Measurements from ENCODE around the gene IQCM.

IQCM gene, protein sequence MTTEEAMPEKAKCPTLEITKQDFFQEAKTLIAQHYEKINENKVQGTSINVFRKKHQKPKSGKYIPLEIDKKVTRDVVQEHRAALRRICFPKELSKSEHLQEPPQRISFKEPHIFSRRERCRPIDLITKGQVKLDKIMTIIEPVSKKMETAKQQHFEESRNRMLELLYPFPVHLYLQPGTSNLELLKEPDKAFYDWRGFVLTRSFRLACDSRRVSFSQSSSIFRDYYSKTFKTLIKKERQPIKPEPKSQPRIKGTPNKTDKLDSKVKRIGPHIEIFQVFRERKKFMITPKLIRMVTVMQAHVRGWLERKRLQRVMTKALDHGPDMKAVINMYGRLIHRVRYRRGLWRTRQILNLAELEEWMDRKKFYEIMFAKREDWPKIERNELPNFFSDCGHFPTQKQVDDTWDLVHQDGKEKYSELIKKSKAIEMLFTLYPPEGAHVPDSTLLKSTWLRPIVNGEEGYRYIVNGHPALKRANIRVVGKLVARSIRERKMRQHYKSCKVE

DNA sequence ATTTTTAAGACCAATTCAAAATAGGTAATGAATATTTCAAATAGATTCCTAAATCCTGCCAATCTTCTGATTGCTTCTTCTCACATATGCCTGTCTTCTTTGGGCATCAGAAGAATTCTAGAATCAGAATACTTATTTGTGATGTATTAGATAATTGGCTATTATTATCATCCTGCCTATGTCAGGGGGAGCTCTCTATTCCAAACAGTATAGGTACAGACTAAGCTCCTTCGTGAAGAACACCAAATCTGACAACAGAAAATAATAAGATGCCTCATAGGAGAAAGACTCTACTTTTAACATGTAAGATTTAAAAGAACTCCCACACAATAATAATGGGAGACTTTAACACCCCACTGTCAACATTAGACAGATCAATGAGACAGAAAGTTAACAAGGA is at the start of gene IQCM:
Gene IQCM, minus strand, starts transcription at position 101 of the 400 bp plus-strand sequence. CDS start 73,152 bp downstream, outside the sequence.
- no peak for DNase-seq

DNA sequence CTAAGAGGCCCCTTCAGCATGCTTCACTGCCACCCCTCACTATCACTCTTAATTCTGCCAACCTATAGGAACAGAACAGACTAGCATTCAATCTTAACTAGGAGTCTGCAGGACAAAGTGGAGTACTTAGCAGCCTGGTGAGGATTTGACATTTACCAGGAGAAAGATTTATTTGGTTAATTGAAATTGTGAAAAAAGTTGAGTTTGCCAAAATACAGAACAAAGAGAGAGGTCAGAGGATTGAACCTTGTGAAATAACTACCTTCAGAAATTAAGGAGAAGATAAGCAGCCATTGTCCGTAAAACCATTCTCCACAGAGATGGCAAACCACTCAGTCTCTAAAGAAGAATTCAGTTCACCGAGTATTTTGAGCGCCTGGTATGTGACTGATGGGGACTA is 41.8 kb upstream of the IQCM start:
- DNase-seq: no peak

DNA sequence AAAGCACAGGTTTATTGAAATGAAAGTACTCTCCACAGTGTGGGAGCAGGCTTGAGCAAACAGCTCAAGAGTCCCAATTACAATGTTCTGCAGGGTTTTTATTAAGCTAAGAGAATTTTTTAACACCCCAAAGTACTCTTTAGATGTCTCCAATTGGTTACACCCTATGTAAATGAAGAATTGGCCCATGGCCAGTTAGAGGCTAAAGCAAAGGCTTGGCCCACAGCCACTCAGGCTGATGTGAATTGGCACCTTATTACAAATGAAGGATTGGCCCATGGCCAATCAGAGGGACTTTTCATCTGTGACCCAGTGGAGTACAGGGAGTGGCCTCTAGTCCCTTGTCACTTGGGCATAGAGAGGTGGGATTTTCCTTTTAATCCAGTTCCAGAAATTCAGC is 30.1 kb upstream of the IQCM start:
- no peak for DNase-seq

DNA sequence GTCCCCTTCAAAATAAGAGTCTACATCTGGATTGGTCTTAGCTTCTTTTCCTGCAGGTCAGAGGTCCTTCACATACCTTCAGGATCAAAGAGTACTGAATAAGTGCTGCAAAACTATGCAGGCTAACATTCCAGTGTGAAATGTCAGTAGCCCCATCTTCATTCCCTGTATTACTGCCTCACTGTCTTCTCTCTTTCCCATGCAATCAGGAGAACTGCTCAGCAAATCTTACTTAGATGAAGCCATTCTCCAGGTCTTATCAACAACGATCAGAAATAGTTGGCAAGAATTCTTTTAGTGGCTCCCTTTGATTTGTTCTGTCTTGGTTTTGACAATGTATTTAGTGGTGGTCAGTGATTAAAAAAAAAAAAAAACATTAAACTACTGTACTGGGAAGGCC is 26.0 kb upstream of the IQCM start:
- DNase-seq: no peak

DNA sequence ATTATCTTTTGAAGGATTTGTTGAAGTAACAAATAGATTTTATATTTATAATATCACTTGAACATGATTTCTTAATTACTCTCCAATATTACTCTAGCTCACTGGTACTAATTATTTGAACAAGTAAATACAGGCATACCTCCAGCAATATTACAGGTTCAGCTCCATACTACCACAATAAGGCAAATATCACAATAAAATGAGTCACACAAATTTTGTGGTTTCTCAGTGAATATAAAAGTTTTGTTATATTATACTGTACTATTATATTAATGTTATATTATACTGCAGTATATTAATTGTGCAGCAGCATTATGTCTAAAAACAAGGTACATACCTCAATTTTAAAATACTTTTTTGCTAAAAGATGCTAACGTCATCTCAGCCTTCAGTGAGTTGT is 22.4 kb upstream of the IQCM start:
- no peak for DNase-seq

DNA sequence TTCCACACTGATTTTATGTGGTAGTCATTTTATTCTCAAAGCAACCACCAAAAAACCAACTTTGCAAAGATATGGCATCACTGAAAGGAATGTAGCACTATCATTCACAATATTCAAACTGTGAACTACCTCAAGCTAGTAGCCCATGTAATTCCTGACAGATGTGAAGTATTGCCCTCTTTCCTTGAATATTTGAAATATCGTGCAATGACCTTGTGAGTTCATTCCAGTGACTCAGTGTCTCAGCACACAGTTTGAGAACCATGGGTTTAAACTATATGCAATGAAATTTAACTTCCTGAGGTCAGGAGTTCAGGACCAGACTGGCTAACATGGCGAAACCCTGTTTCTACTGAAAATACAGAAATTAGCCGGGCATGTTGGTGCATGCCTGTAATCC is 20.9 kb upstream of the IQCM start:
- no peak for DNase-seq

DNA sequence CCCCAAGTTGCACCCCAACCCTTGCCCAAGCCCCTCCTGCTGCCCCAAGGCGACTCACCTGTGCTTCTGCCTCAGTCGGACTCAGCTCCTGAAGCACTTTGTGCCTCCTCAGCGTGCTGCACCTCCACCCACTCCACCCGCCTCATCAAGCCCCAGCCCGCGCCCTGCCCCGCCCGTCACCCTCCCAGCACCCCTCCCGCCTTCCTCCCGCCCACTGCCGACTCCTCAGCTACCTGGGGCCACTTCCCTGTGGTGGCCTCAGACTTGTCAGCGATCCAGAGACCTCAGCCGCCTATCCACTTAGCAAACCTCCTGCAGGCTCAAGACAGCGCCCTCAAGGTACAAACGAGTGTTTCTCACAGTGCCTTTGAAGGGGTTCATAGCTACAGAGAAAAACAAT is 19.6 kb upstream of the IQCM start:
- no peak for DNase-seq

DNA sequence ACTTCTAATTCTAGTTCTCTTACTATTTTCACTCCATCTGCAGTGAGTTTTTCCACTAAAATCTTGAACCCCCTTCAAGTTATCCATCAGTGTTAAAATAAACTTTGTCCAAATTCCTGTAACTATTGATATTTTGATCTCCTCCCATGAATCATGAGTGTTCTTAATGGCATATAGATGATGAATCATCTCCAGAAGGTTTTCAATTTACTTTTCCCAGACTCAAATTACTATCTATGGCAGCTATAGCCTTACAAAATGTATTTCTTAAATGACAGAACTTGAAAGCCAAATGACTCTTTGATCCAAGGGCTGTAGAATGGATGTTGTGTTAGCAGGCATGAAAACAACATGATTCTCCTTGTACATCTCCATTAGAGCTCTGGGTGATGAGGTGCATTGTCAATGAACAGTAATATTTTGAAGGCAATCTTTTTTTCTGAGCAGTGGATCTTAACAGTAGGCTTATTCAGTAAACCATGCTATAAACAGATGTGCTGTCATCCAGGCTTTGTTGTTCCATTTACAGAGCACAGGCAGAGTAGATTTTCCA is 16.1 kb upstream of the IQCM start:
- no peak for DNase-seq

DNA sequence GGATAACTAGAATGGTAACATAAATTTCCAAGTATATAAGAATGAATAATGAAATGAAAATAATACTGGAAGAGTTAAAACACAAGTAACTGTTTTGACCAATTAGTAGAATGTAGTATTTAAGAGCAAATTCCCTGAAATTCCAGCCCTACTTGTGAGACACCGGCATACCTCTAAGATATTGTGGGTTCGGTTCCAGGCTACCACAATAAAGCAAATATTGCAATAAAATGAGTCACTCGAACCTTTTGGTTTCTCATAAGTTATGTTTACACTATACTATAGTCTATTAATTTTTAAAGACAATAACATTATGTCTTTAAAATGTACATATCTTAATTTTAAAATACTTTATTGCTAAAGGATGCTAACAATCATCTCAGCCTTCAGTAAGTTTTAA is 15.2 kb upstream of the IQCM start:
- DNase-seq: no peak

DNA sequence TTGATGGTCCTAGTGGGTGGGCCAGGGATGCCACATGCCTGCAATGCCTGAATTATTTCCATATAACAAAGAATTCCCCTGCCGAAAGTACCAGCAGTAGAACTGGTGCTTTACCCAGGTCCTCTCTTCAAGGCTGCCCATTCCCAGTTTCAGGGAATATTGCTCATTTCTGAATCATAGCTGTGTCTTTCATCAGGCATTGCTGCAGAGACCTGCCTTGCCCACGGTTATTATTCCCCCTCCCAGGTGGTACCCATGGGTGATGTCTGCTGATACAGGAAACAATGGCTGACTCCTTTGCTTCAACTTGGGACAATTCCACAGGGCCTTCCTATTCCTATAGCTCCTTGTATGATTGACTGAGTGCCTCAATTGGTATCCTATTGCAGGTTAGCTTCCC is 9.7 kb upstream of the IQCM start:
- DNase-seq: no peak

DNA sequence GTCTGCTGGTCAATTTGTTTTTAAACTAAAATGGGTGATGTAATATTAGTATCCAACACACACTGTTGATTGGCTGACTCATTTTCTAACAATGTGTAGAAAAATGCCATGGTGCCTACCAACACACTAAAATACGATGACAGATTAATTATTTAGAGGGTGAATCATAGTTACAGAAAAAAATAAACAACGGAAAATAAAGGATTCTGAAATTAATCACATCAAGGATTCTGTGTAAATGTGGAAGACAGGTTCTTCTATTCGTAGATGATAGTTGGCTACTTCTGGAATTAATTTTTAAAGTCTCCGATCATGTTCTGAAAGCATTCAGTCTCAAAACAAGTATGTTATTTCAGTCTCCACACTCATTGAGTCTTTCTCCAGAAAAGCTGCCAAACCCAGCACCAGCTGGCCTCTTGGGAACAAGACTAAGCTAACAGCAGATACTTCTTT is 8.2 kb upstream of the IQCM start:
- DNase-seq: no peak

DNA sequence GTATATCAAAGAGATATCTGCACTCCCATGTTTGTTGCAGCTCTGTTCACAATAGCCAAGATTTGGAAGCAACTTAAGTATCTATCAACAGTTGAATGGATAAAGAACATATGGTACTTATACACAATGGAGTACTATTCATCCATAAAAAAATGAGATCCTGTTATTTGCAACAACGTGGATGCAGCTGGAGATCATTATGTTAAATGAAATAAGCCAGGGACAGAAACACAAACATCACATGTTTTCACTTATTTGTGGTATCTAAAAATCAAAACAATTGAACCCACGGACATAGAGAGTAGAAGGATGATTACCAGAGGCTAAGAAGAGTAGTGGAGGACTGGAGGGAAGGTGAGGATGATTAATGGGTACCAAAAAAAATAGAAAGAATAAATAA is 14.2 kb downstream of the IQCM start:
- DNase-seq: no peak

DNA sequence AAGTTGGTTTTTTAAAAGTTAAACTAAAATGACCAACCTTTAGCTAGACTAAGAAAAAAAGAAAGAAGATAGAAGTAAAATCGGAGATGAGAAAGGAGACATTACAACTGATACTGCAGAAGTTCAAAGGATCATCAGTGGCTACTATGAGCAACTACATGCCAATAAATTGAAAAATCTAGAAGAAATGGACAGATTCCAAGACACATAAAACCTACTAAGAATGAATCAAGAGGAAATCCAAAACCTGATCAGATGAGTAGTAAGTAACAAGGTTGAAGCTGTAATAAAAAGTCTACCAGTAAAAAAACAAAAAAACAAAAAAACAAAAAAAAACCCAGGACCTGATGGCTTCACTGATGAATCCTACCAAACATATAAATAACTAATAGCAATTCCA is 16.1 kb downstream of the IQCM start:
- DNase-seq: no peak

DNA sequence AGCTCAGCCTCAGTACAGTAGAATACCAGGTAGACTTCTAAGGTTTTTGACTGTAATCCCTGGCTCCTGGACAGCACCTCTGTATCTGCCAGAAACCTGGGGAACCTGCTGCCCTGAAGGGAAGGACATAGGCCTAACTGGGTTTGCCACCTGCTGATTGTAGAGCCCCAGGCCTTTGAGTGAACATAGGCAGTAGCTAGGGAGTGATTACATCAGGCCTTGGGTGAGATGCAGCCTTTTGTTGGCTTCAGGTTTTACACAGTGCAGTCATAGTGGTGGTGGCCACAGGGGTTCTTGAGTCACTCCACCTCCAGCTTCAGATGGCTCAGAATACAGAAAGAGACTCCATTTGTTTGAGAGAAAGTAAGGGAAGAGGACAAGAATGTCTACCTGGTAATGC is 19.3 kb downstream of the IQCM start:
- DNase-seq: no peak

DNA sequence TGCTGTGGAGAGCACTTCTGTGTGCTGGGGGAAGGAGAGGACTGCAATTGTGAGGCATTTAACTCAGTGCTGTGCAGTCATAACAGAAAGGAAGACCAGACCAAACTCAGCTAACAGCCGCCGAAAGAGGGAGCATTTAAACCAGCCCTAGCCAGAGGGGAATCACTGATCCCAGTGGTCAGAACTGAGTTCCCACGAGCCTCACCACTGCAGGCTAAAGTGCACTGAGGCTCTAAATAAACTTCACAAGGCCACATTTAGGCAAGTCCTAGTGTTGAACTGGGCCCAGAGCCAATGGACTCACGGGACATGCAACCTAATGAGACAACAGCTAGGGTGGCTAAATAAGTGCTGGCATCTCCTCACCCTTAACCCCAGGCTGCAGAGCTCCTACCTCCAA is 20.4 kb downstream of the IQCM start:
- no peak for DNase-seq

DNA sequence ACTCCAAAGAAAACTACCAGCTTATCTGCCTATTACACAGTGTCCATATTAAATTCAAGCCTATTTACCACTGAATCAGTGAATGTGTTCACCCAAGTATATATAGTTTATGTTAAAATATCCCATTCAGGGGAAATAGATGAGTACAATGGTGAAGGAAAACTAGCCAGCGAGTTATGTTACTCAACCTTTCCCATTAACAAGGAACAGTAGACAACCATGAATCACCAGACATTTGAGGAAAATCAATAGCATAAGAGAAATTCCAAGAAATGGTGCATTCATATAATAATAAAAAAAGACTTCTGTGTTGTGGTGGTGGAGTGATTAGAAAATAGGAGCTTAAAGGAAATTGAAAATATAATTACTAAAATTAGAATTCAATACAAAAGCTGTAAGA is 21.3 kb downstream of the IQCM start:
- DNase-seq: no peak

DNA sequence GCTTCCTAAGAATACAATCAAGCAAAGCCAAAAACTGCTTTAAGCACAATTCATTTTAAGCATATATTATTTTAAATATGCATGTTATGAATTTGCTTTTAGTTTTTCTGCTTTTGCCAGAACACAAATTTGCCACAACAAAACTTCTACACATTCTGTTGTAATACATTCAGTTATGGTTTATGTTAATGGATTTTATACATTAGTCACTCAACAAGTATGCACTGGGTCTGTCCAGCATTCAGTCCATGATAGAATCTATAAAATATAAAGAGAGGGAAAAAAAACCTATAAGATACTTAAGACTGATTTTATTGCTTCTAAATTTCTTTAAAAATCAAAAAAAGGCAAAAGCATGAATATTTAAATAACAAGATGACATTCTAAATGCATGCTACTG is 22.2 kb downstream of the IQCM start:
- no peak for DNase-seq

DNA sequence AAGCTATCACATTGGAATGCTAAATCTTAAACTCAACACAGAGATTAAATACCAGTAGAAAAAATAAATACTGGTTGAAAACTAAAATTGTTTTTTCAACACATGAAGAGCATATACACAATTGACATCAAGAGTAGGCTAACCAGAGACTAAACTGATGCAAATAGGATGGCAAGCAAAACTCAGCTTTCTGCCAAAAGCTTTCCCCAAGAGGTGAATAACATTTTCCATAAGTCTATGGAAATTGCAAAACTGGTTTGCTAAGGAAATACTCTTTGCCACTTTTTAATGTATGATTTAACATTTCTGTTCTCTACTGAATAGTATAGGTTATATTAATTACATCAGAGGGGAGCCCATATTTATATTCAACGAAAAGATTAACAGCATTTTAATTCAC is 23.8 kb downstream of the IQCM start:
- DNase-seq: no peak

DNA sequence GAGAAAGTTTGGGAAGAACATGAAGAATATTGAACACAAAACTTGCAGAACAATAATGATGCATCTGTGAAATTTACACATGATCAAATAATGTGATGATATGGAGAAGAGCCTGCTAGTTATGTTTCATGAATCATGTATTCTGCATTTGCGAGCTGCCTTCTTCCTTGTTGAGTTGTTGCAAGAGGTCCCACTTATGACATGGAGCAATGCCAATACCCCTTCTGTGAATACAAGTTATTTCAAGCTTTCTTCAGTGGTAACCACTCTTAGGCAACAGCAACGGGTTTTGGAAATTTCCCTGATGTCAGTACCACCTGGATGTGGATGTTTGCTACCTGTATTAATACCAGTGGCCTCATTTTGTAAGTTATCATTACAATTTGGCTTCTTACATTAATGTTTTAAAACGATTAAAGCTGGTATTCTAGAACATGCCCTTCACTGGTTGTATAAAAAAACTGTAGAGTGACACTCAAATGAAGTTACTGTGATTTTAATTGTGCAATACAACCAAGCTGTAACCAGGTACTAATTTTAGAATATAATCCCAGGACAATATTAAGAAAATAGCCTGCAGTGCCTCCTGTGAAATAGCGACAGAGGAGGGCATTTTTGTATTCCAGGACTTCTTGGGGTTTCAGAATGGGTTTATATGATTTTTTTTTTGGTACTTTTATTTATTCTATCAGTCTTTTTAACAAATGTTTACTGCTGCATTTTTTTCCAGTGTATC is 25.3 kb downstream of the IQCM start:
- DNase-seq: no peak

DNA sequence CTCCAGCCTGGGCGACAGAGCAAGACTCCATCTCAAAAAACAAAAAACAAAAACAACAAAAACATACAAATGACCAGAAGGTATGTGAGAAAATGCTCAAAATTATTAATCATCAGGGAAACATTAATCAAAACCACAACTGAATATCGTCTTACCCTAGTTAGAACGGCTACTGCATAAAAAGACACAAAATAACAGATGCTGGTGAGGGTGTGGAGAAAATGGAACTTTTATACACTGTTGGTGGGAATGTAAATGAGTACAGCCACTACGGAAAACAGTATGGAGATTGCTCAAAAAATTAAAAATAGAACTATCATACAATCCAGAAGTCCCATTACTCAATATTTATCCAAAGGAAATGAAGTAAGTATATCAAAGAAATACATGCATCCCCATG is 27.3 kb downstream of the IQCM start:
- DNase-seq: no peak

DNA sequence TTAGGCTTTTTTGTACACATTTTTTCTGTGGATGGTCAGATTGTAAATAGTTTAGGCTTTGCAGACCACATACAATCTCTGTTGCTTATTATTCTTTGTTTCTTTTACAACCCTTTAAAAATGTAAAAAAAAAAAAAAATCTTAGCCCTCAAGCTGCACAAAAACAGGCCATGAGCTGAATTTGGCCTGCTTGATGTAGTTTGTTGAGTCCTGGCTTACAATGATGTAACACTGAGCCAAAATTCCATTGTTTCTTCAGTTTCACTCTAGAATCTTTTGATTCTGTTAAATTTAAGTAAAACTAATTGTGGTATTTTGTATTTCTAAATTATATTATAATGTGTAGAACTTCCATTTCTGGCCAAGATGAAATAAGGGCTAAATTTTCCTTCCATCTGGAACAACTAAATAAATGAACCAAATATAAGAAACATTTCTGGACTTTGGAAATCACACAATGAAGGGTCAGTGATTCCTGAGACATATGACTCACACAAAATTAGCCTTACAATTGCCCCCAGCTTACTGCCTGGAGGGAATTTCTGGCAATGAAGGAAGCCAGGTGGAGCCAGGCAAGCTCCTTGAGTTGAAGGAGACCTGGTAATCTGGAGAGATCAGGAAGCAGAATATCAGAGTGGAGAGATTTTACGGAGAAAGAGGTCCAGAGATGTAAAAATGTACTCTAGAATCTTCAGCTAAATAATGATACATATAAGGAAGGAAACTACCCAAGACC is 29.8 kb downstream of the IQCM start:
- no peak for DNase-seq

DNA sequence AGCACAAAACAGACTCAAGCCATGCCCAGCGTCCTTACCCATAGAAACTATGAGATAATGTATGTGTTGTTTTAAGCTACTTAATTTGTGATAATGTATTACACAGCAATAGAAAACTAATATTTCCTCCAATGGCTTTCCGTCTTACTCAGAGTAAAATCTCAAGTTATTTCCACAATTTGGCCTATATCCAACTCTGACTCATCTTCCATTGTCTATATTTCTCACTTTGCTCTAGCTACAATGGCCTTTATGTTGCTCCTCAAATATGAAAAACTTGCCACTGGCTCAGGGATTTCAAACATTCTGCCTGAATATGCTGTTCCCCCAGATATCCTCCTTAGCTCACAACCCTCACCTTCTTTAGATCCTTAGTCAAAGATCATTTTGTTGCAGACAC is 31.6 kb downstream of the IQCM start:
- DNase-seq: no peak

DNA sequence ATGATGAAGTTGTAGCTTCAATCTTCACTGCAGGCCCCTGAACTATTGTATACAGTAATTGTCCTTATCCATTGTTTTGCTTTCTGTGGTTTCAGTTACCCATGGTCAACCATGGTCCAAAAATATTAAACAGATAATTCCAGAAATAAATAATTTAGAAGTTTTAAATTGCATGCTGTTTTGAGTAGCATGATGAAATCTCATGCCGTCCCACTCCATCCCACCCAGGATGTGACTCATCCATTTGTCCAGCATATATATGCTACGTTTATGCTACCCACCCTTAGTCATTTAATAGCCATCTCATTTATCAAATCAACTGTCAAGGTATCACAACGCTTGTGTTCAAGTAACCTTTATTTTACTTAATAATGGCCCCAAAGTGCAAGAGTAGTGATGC is 34.5 kb downstream of the IQCM start:
- no peak for DNase-seq

Measured in DMS 273 treated with DMSO at 0.1 percent for 48 hours (cell line).